Breast epithelium (tissue), 3 donors: Measurements from ENCODE around the gene PRSS36.

Experiments used
- CTCF ChIP-seq, 3 donors: fragments of 450-650 bp; IDR thresholded peaks; one replicate each; pipeline ENCODE4 v1.5.1; 2016 to 2017; ENCODE audit warnings: antibody characterized with exemption in 3 of 3, mild to moderate bottlenecking in 3 of 3, moderate library complexity in 3 of 3
- POLR2A ChIP-seq: fragments of 450-650 bp; IDR thresholded peaks from one replicate; pipeline ENCODE4 v1.6.1; 2016; ENCODE audit warnings: antibody characterized with exemption, mild to moderate bottlenecking, moderate library complexity

- TF ChIP-seq CTCF (IDR thresholded peaks at IDR 0.05) (no peak), POLR2A (no peak)
Observed at GRCh38 chr16:31133046-31133501, 16.8 kb downstream of the PRSS36 start.
